GM12801 (cell line): ENCODE data around the gene CHD9.

Experiments used
- CTCF ChIP-seq: IDR thresholded peaks from one replicate; pipeline ENCODE4 v1.5.1; 2011; ENCODE audit warnings: control low read depth; ENCODE audit not compliant: insufficient read length; ENCODE audit errors: extremely low read depth

CHD9 gene

GRCh38 chr16:53187775-53188174 lies 133.0 kb downstream of the CHD9 start:
- TF ChIP-seq CTCF: no peak

DNA sequence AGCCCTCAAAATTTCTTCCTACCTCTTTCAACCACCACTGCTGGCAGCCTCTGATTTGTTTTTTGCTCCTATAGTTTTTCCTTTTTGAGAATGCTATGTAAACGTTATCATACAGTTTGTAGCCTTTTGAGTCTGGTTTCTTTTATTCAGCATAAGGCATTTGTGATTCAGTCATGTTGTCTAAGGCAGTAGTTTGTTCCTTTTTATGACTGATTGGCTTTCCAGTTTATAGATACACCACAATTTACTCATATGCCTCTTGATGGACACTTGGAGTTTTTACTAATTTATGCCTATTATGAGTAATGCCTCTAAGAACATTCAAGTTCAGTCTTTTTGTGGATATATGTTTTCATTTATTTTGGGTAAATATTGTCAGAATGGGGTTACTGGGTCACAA lies 136.6 kb downstream of the CHD9 start:
- no peak for TF ChIP-seq CTCF

GRCh38 chr16:53198933-53199332 lies 144.1 kb downstream of the CHD9 start:
- TF ChIP-seq CTCF: no peak

DNA sequence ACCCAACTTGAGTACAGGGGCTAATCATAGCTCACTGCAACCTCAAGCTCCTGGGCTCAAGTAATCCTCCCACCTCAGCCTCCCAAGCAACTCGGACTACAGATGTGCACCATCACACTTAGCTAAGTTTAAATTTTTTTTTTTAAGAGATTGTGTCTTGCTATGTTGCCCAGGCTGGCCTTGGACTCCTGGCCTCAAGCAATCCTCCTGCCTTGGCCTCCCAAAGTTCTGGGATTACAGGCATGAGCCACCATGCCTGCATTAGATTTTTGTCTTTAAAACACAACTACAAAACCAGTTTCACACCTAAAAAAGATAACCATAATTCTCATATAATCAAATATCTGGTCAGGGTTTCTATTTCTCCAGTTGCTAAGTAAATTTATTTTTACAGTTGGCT lies 147.1 kb downstream of the CHD9 start:
- no peak for TF ChIP-seq CTCF

DNA sequence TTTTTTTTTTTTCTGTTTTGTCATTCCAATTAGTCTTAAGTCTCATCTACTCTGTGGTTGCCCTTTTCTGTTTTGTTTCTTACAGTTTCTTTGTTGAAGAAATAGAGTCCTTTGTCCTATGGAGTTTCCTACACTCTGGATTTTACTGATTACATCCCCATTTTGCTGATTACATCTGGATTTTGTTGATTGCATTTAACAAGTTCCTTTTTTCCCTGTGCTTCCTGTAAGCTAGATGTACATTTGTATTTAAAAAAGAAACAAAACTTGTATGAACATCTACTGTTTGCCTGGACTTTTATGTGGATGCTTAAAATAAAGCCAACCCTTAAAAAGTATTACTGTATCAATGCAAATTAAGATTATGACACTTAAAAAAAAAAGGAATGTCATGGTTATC lies 147.6 kb downstream of the CHD9 start:
- no peak for TF ChIP-seq CTCF

DNA sequence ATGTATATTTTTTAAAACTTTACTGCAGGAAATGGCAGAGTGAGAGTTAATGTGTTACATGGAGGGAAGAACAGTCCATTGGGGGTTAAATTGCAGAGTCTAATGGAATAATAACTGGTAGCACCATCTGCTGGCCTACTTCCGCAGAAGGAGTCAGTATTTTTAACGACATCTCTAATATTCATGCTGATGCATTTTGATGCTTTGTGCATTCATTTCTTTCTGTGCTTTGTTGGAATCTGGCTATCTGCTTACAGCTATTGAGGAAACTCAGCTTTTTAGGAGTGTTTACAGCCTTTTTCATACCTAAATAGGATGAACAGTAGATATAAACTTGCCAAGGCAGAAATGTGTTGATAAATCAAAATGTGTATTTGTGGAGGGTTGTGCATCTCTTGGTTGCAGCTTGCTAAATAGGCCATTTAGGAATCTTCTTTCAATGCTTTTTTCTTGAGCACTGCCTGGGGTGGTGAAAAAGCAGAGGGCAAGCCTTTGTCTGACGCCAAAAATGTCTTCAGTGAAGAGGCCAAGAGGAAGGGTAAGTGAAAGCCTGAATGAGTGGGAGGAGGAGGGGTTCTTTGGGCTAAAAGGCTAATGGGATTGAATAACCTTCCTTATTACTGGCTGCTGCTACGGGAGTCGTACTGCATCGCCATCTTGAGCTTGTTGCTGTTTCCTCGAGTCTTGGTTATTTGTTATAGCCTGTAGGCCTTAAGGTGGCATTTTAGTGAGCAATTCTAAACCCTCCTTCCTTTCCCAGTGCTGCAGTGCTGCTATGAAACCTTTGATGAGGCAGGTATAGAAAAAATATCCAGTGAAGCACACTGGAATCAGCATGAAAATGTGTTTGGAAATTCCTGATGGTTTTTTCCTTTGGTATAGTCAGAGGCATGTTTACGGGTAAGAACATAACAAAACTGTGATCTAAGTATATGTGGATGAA lies 153.3 kb downstream of the CHD9 start:
- no peak for TF ChIP-seq CTCF

GRCh38 chr16:53209429-53209828 lies 154.6 kb downstream of the CHD9 start:
- no peak for TF ChIP-seq CTCF

GRCh38 chr16:53209877-53210276 lies 155.1 kb downstream of the CHD9 start:
- TF ChIP-seq CTCF: no peak
